Neural progenitor cell (in vitro differentiated cells): ENCODE measurements around the gene ACP4. TPM values are rescaled to one million over a fixed set of nuclear protein-coding genes. Genes with fewer than 3 reads are reported as not detected.

Source experiments
- DNase-seq: peaks from one replicate; pipeline ENCODE4 v3.0.0-alpha.2; 2016; ENCODE audit warnings: low spot score
- H2AFZ ChIP-seq: fragments of 200-600 bp; sonication (generic); replicated peaks from 2 replicates; pipeline ENCODE4 v1.6.1; 2016; ENCODE audit warnings: antibody characterized with exemption
- H3F3A ChIP-seq: fragments of 200-600 bp; sonication (generic); 2 replicates; pipeline ENCODE4 v1.6.1; 2016; ENCODE audit warnings: antibody characterized with exemption, low read depth
- H3K27ac ChIP-seq: fragments of 200-600 bp; sonication (generic); 2 replicates; pipeline ENCODE4 v1.5.1; 2016; ENCODE audit warnings: mild to moderate bottlenecking
- H3K27me3 ChIP-seq: fragments of 200-600 bp; sonication (generic); 2 replicates; pipeline ENCODE4 v1.6.1; 2016; ENCODE audit warnings: mild to moderate bottlenecking, moderate library complexity
- H3K36me3 ChIP-seq: fragments of 200-600 bp; sonication (generic); 2 replicates; pipeline ENCODE4 v1.5.1; 2016
- H3K4me1 ChIP-seq: fragments of 200-600 bp; sonication (generic); 2 replicates; pipeline ENCODE4 v1.6.1; 2016; ENCODE audit warnings: mixed run types
- H3K4me2 ChIP-seq: fragments of 200-600 bp; sonication (generic); 2 replicates; pipeline ENCODE4 v1.6.1; 2016
- H3K4me3 ChIP-seq: fragments of 200-600 bp; sonication (generic); 2 replicates; pipeline ENCODE4 v1.5.1; 2016
- H3K79me2 ChIP-seq: fragments of 200-600 bp; sonication (generic); 2 replicates; pipeline ENCODE4 v1.6.1; 2016; ENCODE audit warnings: low read depth
- H3K9ac ChIP-seq: fragments of 200-600 bp; sonication (generic); 2 replicates; pipeline ENCODE4 v1.6.1; 2016
- H3K9me3 ChIP-seq: fragments of 200-600 bp; sonication (generic); 2 replicates; pipeline ENCODE4 v1.5.1; 2016; ENCODE audit warnings: low read depth
- H4K20me1 ChIP-seq: fragments of 200-600 bp; sonication (generic); 2 replicates; pipeline ENCODE4 v1.6.1; 2016; ENCODE audit warnings: low read depth
- H3K27ac Mint-ChIP-seq: 3 replicates; pipeline ENCODE4 v1.8.0; 2021; ENCODE audit warnings: mixed read lengths
- H3K27me3 Mint-ChIP-seq: 2 replicates; pipeline ENCODE4 v1.8.0; 2022; ENCODE audit warnings: low read depth, mild to moderate bottlenecking, inconsistent platforms, moderate library complexity, mixed read lengths; ENCODE audit not compliant: insufficient read depth
- H3K36me3 Mint-ChIP-seq: 3 replicates; pipeline ENCODE4 v1.8.0; 2021; ENCODE audit warnings: mixed read lengths
- H3K4me1 Mint-ChIP-seq: 3 replicates; pipeline ENCODE4 v1.8.0; 2021; ENCODE audit warnings: mixed read lengths
- H3K4me3 Mint-ChIP-seq: 3 replicates; pipeline ENCODE4 v1.8.0; 2021; ENCODE audit warnings: mild to moderate bottlenecking, moderate library complexity, mixed read lengths
- H3K9me3 Mint-ChIP-seq: 3 replicates; pipeline ENCODE4 v1.8.0; 2020; ENCODE audit warnings: mixed read lengths
- CTCF ChIP-seq: fragments of 200-600 bp; sonication (generic); IDR thresholded peaks from 2 replicates; pipeline ENCODE4 v1.5.1; 2017; ENCODE audit warnings: antibody characterized with exemption, mild to moderate bottlenecking
- EZH2 ChIP-seq: fragments of 200-600 bp; sonication (generic); IDR thresholded peaks from 2 replicates; pipeline ENCODE4 v1.6.1; 2017; ENCODE audit warnings: antibody characterized with exemption, mild to moderate bottlenecking, moderate library complexity
- EZH2phosphoT487 ChIP-seq: fragments of 200-600 bp; sonication (generic); IDR thresholded peaks from 2 replicates; pipeline ENCODE4 v1.6.1; 2017; ENCODE audit warnings: antibody characterized with exemption
- total RNA-seq: library from RNA; depleted of rRNA; stranded (reverse); fragments of >200 nt; gene quantifications from 2 replicates; pipeline ENCODE4 v1.2.3, GENCODE V29; 2015; ENCODE audit warnings: low replicate concordance

Gene ACP4
- total RNA-seq, 1 donor from 2014 or later = not detected

DNA sequence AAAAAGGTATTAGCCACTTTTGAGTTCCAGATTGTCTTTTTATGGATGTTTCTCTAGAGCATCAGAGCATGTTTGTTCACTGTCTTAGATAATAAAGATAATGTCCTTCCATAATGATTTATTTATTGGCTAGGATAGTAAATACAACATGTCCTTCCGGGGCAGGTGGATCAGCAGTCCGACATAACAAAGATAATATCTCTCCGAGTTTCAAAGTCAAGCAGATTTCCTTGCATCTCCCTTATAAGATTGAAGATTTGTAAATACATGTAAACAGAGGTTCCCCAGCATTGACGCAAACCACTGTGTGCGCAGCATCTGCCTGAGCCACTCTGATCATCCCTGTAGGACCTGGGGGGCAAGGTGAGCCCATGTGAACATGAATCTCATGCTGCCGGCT, 51.9 kb downstream of the ACP4 start:
- no peaks in the 10 kb centered on the region for H3F3A ChIP-seq
- no peak for DNase-seq
- H4K20me1 ChIP-seq = no peaks in the 10 kb centered on the region
- H3K27ac ChIP-seq = no peak overlapping the region
- H3K36me3 Mint-ChIP-seq = no peaks in the 10 kb centered on the region
- H3K9me3 Mint-ChIP-seq = peaks cover 10% of the 10 kb centered on the region
- no peak overlapping the region for H3K4me3 Mint-ChIP-seq
- peaks cover 18% of the 10 kb centered on the region for H3K27me3 Mint-ChIP-seq
- no peaks in the 10 kb centered on the region for H3K9me3 ChIP-seq
- no peak for TF ChIP-seq EZH2
- TF ChIP-seq EZH2phosphoT487 = no peak
- TF ChIP-seq CTCF = no peak
- no peak overlapping the region for H2AFZ ChIP-seq
- H3K36me3 ChIP-seq = no peaks in the 10 kb centered on the region
- no peak overlapping the region for H3K9ac ChIP-seq
- H3K4me2 ChIP-seq = no peak overlapping the region
- H3K79me2 ChIP-seq = no peaks in the 10 kb centered on the region
- peaks cover 4% of the 10 kb centered on the region for H3K4me1 Mint-ChIP-seq
- no peaks in the 10 kb centered on the region for H3K4me1 ChIP-seq
- peaks cover 89% of the 10 kb centered on the region for H3K27me3 ChIP-seq
- no peak overlapping the region for H3K27ac Mint-ChIP-seq
- no peak overlapping the region for H3K4me3 ChIP-seq

DNA sequence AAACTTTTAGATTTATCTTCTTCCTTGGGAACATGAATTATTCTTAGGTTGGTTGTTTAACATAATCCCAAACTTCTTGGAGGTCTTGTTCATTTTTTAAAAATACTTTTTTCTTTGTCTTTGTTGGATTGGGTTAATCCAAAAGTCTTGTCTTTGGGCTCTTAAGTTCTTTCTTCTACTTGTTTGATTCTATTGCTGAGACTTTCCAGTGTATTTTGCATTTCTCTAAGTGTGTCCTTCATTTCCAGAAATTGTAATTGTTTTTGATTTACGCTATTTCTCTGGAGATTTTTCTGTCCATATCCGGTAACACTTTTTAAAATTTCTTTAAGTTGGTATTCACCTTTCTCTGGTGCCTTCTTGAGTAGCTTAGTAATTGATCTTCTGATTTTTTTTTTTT, 53.0 kb downstream of the ACP4 start:
- TF ChIP-seq CTCF = no peak
- TF ChIP-seq EZH2 = no peak
- no peak for TF ChIP-seq EZH2phosphoT487
- no peaks in the 10 kb centered on the region for H3F3A ChIP-seq
- no peak overlapping the region for H3K4me3 ChIP-seq
- H3K36me3 ChIP-seq = no peaks in the 10 kb centered on the region
- H4K20me1 ChIP-seq = no peaks in the 10 kb centered on the region
- no peak overlapping the region for H3K27ac Mint-ChIP-seq
- no peaks in the 10 kb centered on the region for H3K9me3 ChIP-seq
- no peaks in the 10 kb centered on the region for H3K4me1 ChIP-seq
- H3K27ac ChIP-seq = no peak overlapping the region
- peaks cover 82% of the 10 kb centered on the region for H3K27me3 ChIP-seq
- no peak overlapping the region for H3K4me2 ChIP-seq
- H2AFZ ChIP-seq = no peak overlapping the region
- H3K79me2 ChIP-seq = no peaks in the 10 kb centered on the region
- peaks cover 2% of the 10 kb centered on the region for H3K4me1 Mint-ChIP-seq
- H3K27me3 Mint-ChIP-seq = peaks cover 13% of the 10 kb centered on the region
- no peak overlapping the region for H3K9ac ChIP-seq
- no peaks in the 10 kb centered on the region for H3K36me3 Mint-ChIP-seq
- no peak for DNase-seq
- H3K4me3 Mint-ChIP-seq = no peak overlapping the region
- peaks cover 10% of the 10 kb centered on the region for H3K9me3 Mint-ChIP-seq

GRCh38 chr19:50843701-50844221, 53.5 kb downstream of the ACP4 start:
- peaks cover 10% of the 10 kb centered on the region for H3K9me3 Mint-ChIP-seq
- no peak overlapping the region for H3K4me3 Mint-ChIP-seq
- Histone ChIP-seq H4K20me1 (no peaks in the 10 kb centered on the region), H3K4me3 (no peak overlapping the region), H3K9me3 (no peaks in the 10 kb centered on the region), H2AFZ (no peak overlapping the region), H3K4me2 (no peak overlapping the region), H3K79me2 (no peaks in the 10 kb centered on the region), H3K36me3 (no peaks in the 10 kb centered on the region), H3F3A (no peaks in the 10 kb centered on the region), H3K27me3 (peaks cover 85% of the 10 kb centered on the region), H3K4me1 (no peaks in the 10 kb centered on the region), H3K27ac (no peak overlapping the region), H3K9ac (no peak overlapping the region)
- no peaks in the 10 kb centered on the region for H3K4me1 Mint-ChIP-seq
- no peak for DNase-seq
- TF ChIP-seq CTCF = no peak
- no peak overlapping the region for H3K27ac Mint-ChIP-seq
- H3K27me3 Mint-ChIP-seq = peaks cover 10% of the 10 kb centered on the region
- no peaks in the 10 kb centered on the region for H3K36me3 Mint-ChIP-seq
